Vagina (tissue), 2 donors: ENCODE measurements around the gene GNRH2. TPM values are rescaled to one million over a fixed set of nuclear protein-coding genes. Genes with fewer than 3 reads are reported as not detected.
A peak's percentile ranks its signal among the peaks of the same experiment; 100 is the strongest.

ENCODE experiments used
- DNase-seq, 2 donors: peaks; one replicate each; pipeline ENCODE4 v3.0.0-alpha.2; 2017; ENCODE audit errors: extremely low spot score in 2 of 2
- H3K27ac ChIP-seq: fragments of 200-600 bp; sonication (generic); one replicate; pipeline ENCODE4 v1.5.1; 2019
- H3K27me3 ChIP-seq: fragments of 200-600 bp; sonication (generic); one replicate; pipeline ENCODE4 v1.5.1; 2019
- H3K36me3 ChIP-seq, 2 donors: fragments of 200-600 bp; sonication (generic); one replicate each; pipeline ENCODE4 v1.5.1; 2017 to 2019
- H3K4me1 ChIP-seq: fragments of 200-600 bp; sonication (generic); one replicate; pipeline ENCODE4 v1.5.1; 2019
- H3K4me3 ChIP-seq, 2 donors: fragments of 200-600 bp; sonication (generic); 1 replicate in 1 of 2; 2 replicates in 1 of 2; pipeline ENCODE4 v1.5.1; 2016 to 2019
- H3K9me3 ChIP-seq: fragments of 200-600 bp; sonication (generic); one replicate; pipeline ENCODE4 v1.5.1; 2019
- POLR2A ChIP-seq, 2 donors: fragments of 450-650 bp; IDR thresholded peaks; one replicate each; pipeline ENCODE4 v1.6.1; 2017; ENCODE audit warnings: antibody characterized with exemption in 2 of 2, mild to moderate bottlenecking in 2 of 2, moderate library complexity in 2 of 2
- POLR2AphosphoS5 ChIP-seq, 2 donors: sonication (generic); formaldehyde crosslinking; IDR thresholded peaks; one replicate each; pipeline ENCODE4 v1.9.0; 2017; ENCODE audit warnings: antibody characterized with exemption in 2 of 2, mild to moderate bottlenecking in 2 of 2, low read depth in 1 of 2; ENCODE audit not compliant: insufficient read depth in 1 of 2
- intact Hi-C: fragments of 100-400 bp; cut with DNase I; formaldehyde crosslinking; loops from one replicate; pipeline ENCODE4 v1.15.1; 2023
- total RNA-seq: library from RNA; depleted of rRNA; stranded (reverse); fragments of >200 nt; gene quantifications from one replicate; pipeline ENCODE4 v1.2.3, GENCODE V29; 2016
- TF ChIP-seq, protein P1 (sequence below), 3 experiments: fragments of 450-650 bp in 2 of 3; fragments of 200-600 bp in 1 of 3; sonication (generic) in 1 of 3; IDR thresholded peaks; one replicate each; pipeline ENCODE4 v1.5.1; 2017 to 2019; ENCODE audit warnings: antibody characterized with exemption in 3 of 3, mild to moderate bottlenecking in 2 of 3, moderate library complexity in 2 of 3

Gene GNRH2
- total RNA-seq: not detected

- Histone ChIP-seq H3K36me3 (peaks cover 0 to 24% of the 10 kb centered on the region in 2 donors), H3K27me3 (no peaks in the 10 kb centered on the region), H3K4me1 (peaks cover 39% of the 10 kb centered on the region), H3K4me3 (no peak within 1 kb of the TSS), H3K27ac (peak within 1 kb of the TSS; percentile 68), H3K9me3 (no peaks in the 10 kb centered on the region)
- TF ChIP-seq, protein P1, sequence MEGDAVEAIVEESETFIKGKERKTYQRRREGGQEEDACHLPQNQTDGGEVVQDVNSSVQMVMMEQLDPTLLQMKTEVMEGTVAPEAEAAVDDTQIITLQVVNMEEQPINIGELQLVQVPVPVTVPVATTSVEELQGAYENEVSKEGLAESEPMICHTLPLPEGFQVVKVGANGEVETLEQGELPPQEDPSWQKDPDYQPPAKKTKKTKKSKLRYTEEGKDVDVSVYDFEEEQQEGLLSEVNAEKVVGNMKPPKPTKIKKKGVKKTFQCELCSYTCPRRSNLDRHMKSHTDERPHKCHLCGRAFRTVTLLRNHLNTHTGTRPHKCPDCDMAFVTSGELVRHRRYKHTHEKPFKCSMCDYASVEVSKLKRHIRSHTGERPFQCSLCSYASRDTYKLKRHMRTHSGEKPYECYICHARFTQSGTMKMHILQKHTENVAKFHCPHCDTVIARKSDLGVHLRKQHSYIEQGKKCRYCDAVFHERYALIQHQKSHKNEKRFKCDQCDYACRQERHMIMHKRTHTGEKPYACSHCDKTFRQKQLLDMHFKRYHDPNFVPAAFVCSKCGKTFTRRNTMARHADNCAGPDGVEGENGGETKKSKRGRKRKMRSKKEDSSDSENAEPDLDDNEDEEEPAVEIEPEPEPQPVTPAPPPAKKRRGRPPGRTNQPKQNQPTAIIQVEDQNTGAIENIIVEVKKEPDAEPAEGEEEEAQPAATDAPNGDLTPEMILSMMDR (IDR thresholded peaks at IDR 0.05): no peak
- TF ChIP-seq POLR2A (IDR thresholded peaks at IDR 0.05) (no peak), POLR2AphosphoS5 (IDR thresholded peaks at IDR 0.05; ENCODE audit: insufficient read depth in 1 of 2, low read depth in 1 of 2) (no peak)
- intact Hi-C loops: no loop called here
- no peak for DNase-seq
Measured at GRCh38 chr20:3043322-3043721, at the start of gene GNRH2. Gene GNRH2, plus strand, starts transcription at chr20:3043622. Its CDS starts 793 bp downstream, at chr20:3044415.

- H3K4me3 ChIP-seq: no peak overlapping the region
- H3K27ac ChIP-seq: no peak overlapping the region
- H3K36me3 ChIP-seq: peaks cover 0 to 17% of the 10 kb centered on the region in 2 donors
- intact Hi-C loops: no loop called here
- H3K4me1 ChIP-seq: no peaks in the 10 kb centered on the region
- H3K27me3 ChIP-seq: no peaks in the 10 kb centered on the region
- no peaks in the 10 kb centered on the region for H3K9me3 ChIP-seq
- TF ChIP-seq, protein P1 (IDR thresholded peaks at IDR 0.05): no peak
- TF ChIP-seq POLR2AphosphoS5 (IDR thresholded peaks at IDR 0.05; ENCODE audit: insufficient read depth in 1 of 2, low read depth in 1 of 2) (no peak), POLR2A (IDR thresholded peaks at IDR 0.05) (no peak)
- no peak for DNase-seq
Measured at GRCh38 chr20:2995796-2996195, 47.6 kb upstream of the GNRH2 start.

GRCh38 chr20:2998728-2999127, 44.7 kb upstream of the GNRH2 start:
- H3K4me1 ChIP-seq: no peaks in the 10 kb centered on the region
- intact Hi-C loops: no loop called here
- H3K4me3 ChIP-seq: no peak overlapping the region
- peaks cover 0 to 4% of the 10 kb centered on the region in 2 donors for H3K36me3 ChIP-seq
- no peaks in the 10 kb centered on the region for H3K27me3 ChIP-seq
- H3K9me3 ChIP-seq: no peaks in the 10 kb centered on the region
- no peak overlapping the region for H3K27ac ChIP-seq
- no peak for DNase-seq
- TF ChIP-seq, protein P1 (IDR thresholded peaks at IDR 0.05): no peak
- TF ChIP-seq POLR2A (IDR thresholded peaks at IDR 0.05) (no peak), POLR2AphosphoS5 (IDR thresholded peaks at IDR 0.05; ENCODE audit: insufficient read depth in 1 of 2, low read depth in 1 of 2) (no peak)

- no peaks in the 10 kb centered on the region for H3K27me3 ChIP-seq
- peaks cover 0 to 17% of the 10 kb centered on the region in 2 donors for H3K36me3 ChIP-seq
Measured at GRCh38 chr20:3000852-3001523, 42.4 kb upstream of the GNRH2 start.

More at GRCh38 chr20:3000852-3001523, 42.4 kb upstream of the GNRH2 start:
- H3K27ac ChIP-seq: no peak overlapping the region
- no peaks in the 10 kb centered on the region for H3K4me1 ChIP-seq
- no peak for TF ChIP-seq POLR2AphosphoS5 (IDR thresholded peaks at IDR 0.05; ENCODE audit: insufficient read depth in 1 of 2, low read depth in 1 of 2)
- TF ChIP-seq POLR2A (IDR thresholded peaks at IDR 0.05): no peak
- TF ChIP-seq, protein P1 (IDR thresholded peaks at IDR 0.05): peak in 1 of 3 experiments; percentile 36
- no peak for DNase-seq
- H3K4me3 ChIP-seq: no peak overlapping the region
- H3K9me3 ChIP-seq: no peaks in the 10 kb centered on the region
- intact Hi-C loops: no loop called here
